SU-DHL-6 (cell line): ENCODE data around the gene YTHDC2.

Experiments
- H2AFZ ChIP-seq: fragments of 200-600 bp; sonication (generic); 2 replicates; pipeline ENCODE4 v1.6.1; 2014; ENCODE audit warnings: low read depth, mild to moderate bottlenecking, moderate library complexity, mixed read lengths, antibody characterized with exemption, low read length; ENCODE audit not compliant: severe bottlenecking
- H3F3A ChIP-seq: fragments of 200-600 bp; shearing (Covaris generic); 2 replicates; pipeline ENCODE4 v1.6.0; 2016; ENCODE audit warnings: antibody characterized with exemption, mild to moderate bottlenecking; ENCODE audit not compliant: insufficient read depth
- H3K27ac ChIP-seq: fragments of 200-600 bp; sonication (generic); 2 replicates; pipeline ENCODE4 v1.5.1; 2016; ENCODE audit warnings: low read depth, mild to moderate bottlenecking, low read length, moderate library complexity, mixed read lengths
- H3K27me3 ChIP-seq: fragments of 200-600 bp; sonication (generic), shearing (Covaris generic); 2 replicates; pipeline ENCODE4 v1.6.0; 2014; ENCODE audit warnings: mild to moderate bottlenecking, low read length
- H3K36me3 ChIP-seq: fragments of 200-600 bp; sonication (generic); 2 replicates; pipeline ENCODE4 v1.6.1; 2014; ENCODE audit warnings: mild to moderate bottlenecking, low read length, mixed read lengths
- H3K4me2 ChIP-seq: fragments of 300-600, 200-600 bp; shearing (Covaris generic), sonication (generic); 2 replicates; pipeline ENCODE4 v1.6.0; 2014; ENCODE audit warnings: low read length, low read depth, mild to moderate bottlenecking; ENCODE audit not compliant: poor library complexity, severe bottlenecking
- H3K4me3 ChIP-seq: fragments of 200-600 bp; sonication (generic); 2 replicates; pipeline ENCODE4 v1.5.1; 2014; ENCODE audit warnings: antibody characterized with exemption, low read length, mild to moderate bottlenecking, mixed read lengths; ENCODE audit not compliant: insufficient read depth, poor library complexity, severe bottlenecking
- H3K79me2 ChIP-seq: fragments of 200-600 bp; sonication (generic); 2 replicates; pipeline ENCODE4 v1.6.1; 2014; ENCODE audit warnings: mild to moderate bottlenecking, low read length, moderate library complexity; ENCODE audit not compliant: insufficient read depth
- H3K9ac ChIP-seq: fragments of 200-600 bp; sonication (generic); 2 replicates; pipeline ENCODE4 v1.7.0; 2014; ENCODE audit warnings: mild to moderate bottlenecking, low read length
- H3K9me2 ChIP-seq: fragments of 200-600 bp; sonication (generic); replicated peaks from 2 replicates; pipeline ENCODE4 v1.6.1; 2014; ENCODE audit warnings: low read length; ENCODE audit not compliant: insufficient read depth
- H3K9me3 ChIP-seq: fragments of 200-600 bp; sonication (generic); 2 replicates; pipeline ENCODE4 v1.6.1; 2014; ENCODE audit warnings: low read length, mixed read lengths; ENCODE audit not compliant: insufficient read depth
- H4K20me1 ChIP-seq: fragments of 200-600 bp; sonication (generic); 2 replicates; pipeline ENCODE4 v1.6.1; 2014; ENCODE audit warnings: low read depth, mild to moderate bottlenecking, antibody characterized with exemption, low read length, moderate library complexity, mixed read lengths
- CTCF ChIP-seq: fragments of 200-600 bp; sonication (generic); IDR thresholded peaks from one replicate; pipeline ENCODE4 v1.5.1; 2017; ENCODE audit warnings: antibody characterized with exemption, mild to moderate bottlenecking, low read length, moderate library complexity; ENCODE audit not compliant: insufficient read depth, poor library complexity, severe bottlenecking
- EZH2phosphoT487 ChIP-seq: fragments of 200-600 bp; sonication (generic), shearing (Covaris generic); conservative IDR thresholded peaks from 2 replicates; pipeline ENCODE4 v1.6.1; 2018; ENCODE audit warnings: mild to moderate bottlenecking, antibody characterized with exemption, low read length, moderate library complexity, mixed read lengths

The YTHDC2 gene

GRCh38 chr5:113632996-113633395, 119.5 kb downstream of the YTHDC2 start:
- TF ChIP-seq EZH2phosphoT487 = no peak
- TF ChIP-seq CTCF = no peak
- H2AFZ ChIP-seq = no peak overlapping the region
- H3K4me2 ChIP-seq = no peak overlapping the region
- H4K20me1 ChIP-seq = no peaks in the 10 kb centered on the region
- H3K27ac ChIP-seq = no peak overlapping the region
- H3K9ac ChIP-seq = no peak overlapping the region
- H3K79me2 ChIP-seq = no peaks in the 10 kb centered on the region
- no peaks in the 10 kb centered on the region for H3K9me3 ChIP-seq
- H3K36me3 ChIP-seq = no peaks in the 10 kb centered on the region
- no peaks in the 10 kb centered on the region for H3F3A ChIP-seq
- no peak overlapping the region for H3K4me3 ChIP-seq
- H3K27me3 ChIP-seq = no peaks in the 10 kb centered on the region
- H3K9me2 ChIP-seq = no peaks in the 10 kb centered on the region

- Histone ChIP-seq H3K79me2 (no peaks in the 10 kb centered on the region), H3K27me3 (no peaks in the 10 kb centered on the region), H3K27ac (no peak overlapping the region), H3K9me3 (no peaks in the 10 kb centered on the region; the same call in 1 of the 2 replicates), H3K9me2 (no peaks in the 10 kb centered on the region), H2AFZ (no peak overlapping the region), H3K36me3 (no peaks in the 10 kb centered on the region), H3K4me3 (no peak overlapping the region), H3K4me2 (no peak overlapping the region), H3K9ac (no peak overlapping the region), H3F3A (no peaks in the 10 kb centered on the region), H4K20me1 (no peaks in the 10 kb centered on the region)
- TF ChIP-seq CTCF = no peak
- TF ChIP-seq EZH2phosphoT487 = no peak
Observed at GRCh38 chr5:113634957-113635356, 121.5 kb downstream of the YTHDC2 start.

- Histone ChIP-seq H3K4me3 (no peak overlapping the region), H3K9ac (no peak overlapping the region), H3K36me3 (no peaks in the 10 kb centered on the region), H3K79me2 (no peaks in the 10 kb centered on the region), H3K27ac (no peak overlapping the region), H2AFZ (no peak overlapping the region), H3F3A (no peaks in the 10 kb centered on the region), H3K9me2 (no peaks in the 10 kb centered on the region), H3K27me3 (no peaks in the 10 kb centered on the region), H4K20me1 (no peaks in the 10 kb centered on the region), H3K9me3 (no peaks in the 10 kb centered on the region; the same call in 1 of the 2 replicates), H3K4me2 (no peak overlapping the region)
- no peak for TF ChIP-seq CTCF
- TF ChIP-seq EZH2phosphoT487 = no peak
Observed at GRCh38 chr5:113641715-113642114, 128.2 kb downstream of the YTHDC2 start.
